GM19455 (cell line): ENCODE data around the gene TRDN.
"Not testable (repeated sequence)": the region's sequence is repeated elsewhere in the genome, so short reads cannot be mapped to it uniquely, and the experiment has no call there.

Source experiments
- ATAC-seq: cut with Tn5 transposase; IDR thresholded peaks from one replicate; pipeline ENCODE4 v1.9.1; 2021; ENCODE audit not compliant: unreplicated experiment

Gene TRDN

DNA sequence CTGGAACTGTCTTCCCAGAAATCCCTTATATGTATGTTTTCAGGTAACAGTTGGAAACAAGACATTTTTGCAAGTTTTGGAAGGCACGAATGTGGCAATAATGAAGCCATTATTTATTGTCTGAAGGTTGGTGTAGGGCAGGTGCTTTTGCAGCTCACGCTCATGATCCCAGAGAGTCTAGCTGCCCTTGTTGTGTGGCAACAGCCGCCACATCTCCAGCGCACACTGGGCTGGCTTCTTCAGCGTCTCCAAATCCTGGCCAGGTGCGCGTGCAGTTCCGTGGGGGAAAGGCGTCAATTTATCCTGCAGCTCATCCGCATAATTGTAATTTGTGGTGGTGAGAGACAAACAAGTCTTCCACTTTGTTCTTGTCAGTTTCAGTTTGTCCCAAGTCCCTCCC is 71.2 kb downstream of the TRDN start:
- no peak for ATAC-seq

DNA sequence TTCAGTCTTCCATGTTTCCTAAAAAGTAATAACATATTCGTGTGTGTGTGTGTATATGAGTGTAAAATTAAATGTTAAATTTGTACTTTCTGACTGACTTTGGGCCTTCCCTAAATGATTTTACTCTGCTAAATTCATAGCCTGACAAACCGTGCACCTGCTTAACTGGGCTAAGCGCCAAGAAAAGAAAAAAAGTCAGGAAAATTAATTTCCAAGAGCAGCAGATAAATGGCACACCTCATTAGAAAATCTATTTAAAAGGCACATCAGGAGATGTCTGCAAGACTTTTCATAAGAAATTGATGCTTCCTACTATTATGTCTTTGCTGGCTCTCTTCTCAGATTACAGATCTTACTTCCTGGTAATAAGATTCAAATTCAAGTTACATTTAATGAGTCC is 72.4 kb downstream of the TRDN start:
- ATAC-seq = no peak

DNA sequence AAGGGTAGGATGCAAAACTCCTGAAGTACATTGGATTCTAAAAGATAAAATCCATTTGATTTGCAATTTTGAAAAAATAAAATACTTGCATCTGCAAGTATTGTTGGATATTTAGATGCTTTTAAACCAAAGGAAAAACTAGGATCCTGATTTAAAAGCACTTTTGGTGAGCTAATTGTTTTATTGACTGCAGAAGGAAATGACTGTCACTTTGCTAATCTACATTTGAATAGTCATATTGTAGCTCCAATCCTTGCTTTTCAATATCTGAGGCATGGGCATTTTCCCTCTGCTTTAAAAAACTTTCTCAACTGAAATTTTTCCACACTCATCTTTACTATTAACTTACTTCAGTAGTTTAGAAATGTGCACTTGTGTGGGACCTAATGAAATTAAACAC is 74.1 kb downstream of the TRDN start:
- no peak for ATAC-seq

DNA sequence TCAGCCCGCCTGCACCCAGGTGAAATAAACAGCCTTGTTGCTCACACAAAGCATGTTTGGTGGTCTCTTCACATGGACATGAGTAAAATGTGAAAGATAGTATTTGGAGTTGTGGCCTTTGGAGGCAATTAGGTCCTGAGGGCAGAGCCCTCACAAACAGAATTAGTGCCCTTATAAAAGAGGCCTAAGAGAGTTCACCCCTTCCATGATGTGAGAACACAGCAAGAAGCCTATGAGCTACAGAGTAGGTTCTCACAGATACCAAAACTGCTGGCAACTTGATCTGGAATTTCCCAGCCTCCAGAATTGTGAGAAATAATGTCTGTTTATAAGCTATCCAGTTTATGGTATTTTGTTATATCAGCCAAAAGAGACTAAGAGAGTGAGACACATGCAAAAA is 74.5 kb downstream of the TRDN start:
- ATAC-seq = no peak

DNA sequence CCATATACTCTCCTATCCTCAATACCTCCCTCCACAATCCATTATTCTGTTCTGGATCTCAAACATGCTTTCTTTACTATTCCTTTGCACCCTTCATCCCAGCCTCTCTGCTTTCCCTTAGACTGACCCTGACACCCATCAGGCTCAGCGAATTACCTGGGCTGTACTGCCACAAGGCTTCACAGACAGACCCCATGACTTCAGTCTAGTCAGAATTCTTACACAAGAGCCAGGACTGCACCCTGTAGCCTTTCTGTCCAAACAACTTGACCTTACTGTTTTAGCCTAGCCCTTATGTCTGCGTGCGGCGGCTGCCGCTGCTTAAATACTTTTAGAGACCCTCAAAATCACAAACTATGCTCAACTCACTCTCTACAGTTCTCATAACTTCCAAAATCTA is 76.9 kb downstream of the TRDN start:
- not testable (repeated sequence) for ATAC-seq

DNA sequence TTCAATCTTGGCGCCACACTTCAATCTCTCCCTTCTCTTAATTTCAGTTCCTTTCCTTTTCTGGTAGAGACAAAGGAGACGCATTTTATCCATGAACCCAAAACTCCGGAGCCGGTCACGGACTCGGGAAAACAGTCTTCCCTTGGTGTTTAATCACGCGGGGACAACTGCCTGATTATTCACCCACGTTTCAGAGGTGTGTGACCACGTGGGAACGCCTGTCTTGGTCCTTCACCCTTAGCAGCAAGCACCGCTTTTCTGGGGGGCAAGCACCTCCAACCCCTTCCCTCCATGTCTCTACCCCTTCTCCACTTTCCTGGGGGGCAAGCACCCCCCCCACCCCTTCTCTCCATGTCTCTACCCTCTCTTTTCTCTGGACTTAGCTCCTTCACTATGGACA is 79.3 kb downstream of the TRDN start:
- ATAC-seq = not testable (repeated sequence)

DNA sequence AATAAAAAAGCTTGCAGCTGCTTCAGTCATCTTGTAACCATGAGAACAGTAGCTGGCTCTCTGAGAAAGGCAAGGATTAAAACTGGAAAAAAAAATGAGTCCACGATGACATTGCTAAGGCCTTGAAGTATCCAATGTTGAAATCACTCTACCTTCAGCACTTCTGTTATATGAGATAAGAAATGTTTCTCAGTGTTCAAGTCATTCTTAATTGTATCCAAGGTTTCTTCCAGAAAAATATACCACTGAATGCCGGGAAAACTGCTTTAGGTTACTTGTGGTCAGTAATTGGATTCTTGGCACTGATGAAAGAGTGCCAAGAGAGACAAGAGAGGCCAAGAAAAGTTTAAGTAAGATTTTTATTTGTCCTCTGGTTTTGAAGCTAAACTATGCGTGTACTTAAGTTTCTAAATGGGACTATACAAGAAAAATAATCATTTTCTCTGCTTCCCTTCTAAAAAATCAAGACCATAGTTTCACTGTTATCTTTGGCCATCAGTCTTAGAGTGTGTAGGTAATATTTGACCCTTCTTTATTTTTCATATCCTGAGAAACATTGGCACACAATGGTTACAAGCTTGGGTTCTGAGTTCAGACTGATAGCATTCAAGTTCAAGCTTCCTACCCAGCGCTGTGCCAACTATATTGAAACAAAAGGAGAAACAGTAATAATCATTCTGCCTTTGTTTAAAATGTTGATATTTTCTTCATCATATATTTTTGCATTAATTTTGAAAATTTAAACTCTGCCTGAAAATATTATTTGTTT is 84.6 kb downstream of the TRDN start:
- no peak for ATAC-seq

DNA sequence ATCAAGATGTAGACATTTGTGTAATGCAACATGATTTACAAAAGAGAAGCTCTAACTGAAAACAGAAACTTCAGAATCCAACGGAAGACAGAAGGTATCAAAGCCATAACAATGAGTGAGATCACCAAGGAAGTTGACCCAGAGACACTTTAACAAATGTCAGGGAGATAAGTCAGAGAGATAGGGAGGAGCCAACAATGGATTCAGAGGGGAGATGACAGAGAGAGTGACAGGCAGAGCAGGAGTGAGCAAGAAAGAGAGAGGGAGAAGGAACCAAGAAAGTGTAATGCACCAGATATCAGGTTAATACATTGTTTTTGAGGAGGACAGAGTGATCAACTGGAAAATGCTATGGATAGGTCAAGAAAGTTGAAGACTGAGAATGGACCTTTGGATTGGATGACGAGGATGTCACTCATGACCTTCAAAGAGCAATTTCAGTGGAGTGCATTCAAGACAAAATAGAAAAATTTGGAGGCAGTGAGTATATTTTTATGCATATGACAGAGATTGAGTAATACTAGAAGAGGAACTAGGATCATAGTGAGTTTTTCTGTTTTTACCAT is 86.6 kb downstream of the TRDN start:
- no peak for ATAC-seq

DNA sequence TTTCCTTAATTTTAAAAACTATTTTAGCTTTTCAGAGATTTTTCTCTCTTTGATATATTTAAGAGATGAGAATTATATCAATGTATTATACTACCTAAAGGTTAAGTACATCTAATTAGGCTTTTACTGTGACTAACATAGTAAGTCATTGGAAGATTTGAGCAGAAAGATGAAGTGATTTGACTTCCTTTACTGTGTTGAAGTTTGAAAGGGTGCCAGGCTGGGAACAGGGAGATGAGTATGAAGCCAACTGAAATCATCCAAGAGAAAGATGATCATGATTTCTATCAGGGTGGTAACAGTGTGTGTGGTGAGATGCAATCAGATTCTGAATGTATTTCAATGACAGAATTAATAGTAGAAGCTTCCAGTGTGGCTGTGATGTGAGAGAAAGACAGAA is 87.3 kb downstream of the TRDN start:
- ATAC-seq = no peak

DNA sequence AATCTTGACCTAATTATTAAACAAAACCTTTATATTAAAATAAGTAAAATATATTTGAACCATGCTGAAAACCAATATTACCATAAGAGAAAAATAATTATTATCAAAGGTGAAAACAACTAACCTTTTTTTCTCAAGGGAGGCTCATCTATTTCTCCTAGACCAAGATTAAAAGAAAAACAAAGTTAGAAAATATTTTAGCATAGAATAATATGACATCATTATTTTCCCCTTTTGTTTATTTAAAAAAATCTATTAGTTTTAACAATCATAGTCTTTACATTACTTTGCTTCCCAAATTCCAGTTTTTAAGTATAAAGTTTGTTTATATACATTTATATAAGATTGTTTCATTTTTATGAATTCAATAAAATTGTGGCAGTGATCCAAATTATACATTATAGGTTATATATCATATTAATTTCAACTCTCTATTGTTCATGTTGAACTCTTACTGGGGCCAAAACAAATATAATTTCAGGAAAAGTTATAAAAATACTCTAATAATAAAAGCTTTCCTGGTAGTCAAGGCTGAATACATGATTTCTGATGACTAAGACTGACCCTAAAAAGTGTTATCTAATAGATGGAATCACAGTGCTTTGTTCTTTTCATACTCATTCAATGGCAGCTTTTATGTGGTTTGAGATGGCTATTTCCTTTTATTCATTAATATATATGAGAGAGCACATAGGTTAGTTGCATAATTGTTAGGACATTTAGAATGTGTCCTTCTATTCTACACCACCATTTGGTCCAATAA is 89.4 kb downstream of the TRDN start:
- no peak for ATAC-seq

DNA sequence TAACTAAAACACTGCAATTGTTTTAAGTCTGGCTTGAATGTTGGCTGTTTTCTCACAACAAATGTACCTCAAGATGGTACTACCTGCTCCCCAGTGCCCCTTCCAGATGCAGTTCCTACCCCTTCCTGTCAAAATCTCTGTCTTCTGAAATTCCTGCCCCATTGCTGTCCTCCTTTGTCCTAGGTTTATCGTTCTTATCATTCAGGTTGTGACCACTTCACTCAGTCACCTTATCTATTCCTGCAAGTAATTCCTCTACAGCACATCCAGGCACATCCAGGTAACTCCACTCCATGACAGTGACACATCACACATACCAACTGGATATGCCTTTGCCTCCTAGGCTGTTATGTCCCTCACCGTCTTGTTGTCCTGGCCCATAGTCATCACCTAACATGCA is 90.2 kb downstream of the TRDN start:
- no peak for ATAC-seq

DNA sequence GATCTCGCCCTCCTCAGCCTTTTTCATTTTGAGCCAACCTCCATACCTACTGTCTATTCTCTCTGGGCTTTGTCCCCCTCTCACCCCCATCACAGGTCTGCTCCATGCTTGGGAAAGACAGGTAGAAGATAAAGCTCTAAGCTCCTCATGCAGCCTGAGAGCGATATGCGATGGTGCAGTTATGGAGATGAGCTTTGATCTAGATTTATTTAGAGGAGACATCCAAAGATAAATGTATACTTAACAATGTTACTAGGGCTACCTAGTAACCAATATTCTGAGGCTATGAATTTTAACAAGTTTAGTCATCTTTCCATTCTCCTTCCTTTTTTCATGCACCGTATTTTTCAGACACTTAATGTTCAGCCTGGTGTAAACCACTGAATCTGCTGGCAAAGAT is 95.3 kb downstream of the TRDN start:
- no peak for ATAC-seq

DNA sequence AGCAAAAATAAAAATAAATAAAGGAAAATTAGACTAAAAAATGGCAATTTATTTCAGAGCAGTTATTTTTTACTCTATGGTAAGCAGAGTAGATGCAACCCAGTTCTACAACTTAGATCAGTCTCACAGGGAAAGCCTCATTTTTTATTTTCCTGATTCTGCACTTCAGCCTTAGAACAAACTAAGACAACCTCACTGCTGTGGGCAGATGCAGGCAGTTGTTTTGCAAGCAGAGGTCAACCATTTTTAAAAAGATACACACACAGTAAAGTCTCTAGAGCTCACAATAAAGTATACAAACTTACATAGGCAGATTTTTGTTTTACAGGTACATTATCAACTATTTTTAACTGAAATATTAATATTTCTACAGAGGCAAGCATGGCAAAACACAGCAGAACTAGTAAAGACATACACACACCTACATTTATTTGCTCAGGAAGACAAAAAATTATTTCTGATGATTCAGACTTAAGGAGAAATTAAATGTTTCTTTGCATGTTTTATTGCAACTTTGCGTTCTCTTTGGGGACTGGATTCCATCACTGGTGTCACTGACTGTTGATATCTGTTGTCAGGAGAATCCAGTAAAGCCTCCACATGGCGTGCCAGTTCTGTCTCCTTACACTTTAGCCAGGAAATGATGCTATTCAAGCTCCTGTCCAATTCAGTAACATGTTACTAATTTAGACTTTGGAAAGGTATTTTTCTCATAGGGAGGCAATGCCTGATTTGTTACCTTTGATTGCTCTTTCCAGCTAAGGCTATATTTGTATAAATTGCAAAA is 102.7 kb downstream of the TRDN start:
- ATAC-seq = no peak

DNA sequence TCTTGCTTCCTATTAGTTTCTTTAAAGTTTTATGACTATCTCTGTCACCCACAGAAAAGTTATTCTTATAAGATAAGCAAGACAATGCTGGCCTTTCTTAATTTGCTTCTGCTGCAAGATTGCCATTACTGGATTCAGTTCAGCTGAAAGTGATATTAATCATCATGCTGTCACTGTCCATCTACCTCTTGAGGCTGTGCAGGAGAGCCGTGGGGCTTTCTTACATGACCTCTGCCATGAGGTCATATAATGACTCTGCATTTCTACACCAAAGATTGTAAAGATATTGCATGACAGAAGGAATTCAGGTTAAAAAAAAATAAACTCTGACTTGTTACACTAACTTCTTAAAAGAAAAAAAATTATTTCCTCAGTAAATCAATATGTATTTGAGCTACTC is 106.9 kb downstream of the TRDN start:
- no peak for ATAC-seq

DNA sequence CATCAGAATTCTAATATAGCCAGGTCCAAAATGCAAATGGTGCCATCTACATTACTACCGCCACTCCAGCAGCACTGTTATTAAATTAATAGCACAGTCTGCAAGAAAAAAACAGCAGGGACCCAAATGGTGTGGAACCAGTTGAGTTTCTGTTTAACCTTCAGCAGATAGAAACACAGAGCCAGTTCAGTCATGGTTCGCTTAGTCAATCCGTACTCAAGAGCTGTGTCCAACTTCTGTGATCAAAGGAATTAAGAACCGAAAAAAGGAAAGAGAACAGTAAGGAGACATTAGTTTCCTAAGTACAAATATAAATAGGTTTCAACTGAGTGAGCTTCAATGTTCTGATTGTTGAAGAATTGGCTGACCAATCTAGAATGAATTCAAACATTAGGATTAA is 107.7 kb downstream of the TRDN start:
- ATAC-seq = no peak

DNA sequence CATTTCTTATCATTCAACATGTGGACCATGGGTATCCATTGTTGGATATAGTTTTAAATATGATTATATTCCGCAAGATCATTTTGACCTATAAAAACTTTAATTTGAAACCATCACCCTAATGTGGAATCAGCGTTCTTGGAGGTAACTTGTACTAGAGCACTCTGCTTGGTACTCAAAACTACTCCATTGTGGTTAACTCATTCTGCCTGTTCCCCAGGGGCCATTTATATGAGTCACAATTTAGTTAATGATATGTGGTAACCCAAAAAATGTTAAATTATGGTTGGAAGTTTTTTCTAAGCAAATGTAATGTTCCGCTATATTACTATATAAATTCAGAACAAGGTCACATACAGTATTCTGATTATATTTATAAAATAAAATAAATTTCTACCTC is 109.3 kb downstream of the TRDN start:
- no peak for ATAC-seq

DNA sequence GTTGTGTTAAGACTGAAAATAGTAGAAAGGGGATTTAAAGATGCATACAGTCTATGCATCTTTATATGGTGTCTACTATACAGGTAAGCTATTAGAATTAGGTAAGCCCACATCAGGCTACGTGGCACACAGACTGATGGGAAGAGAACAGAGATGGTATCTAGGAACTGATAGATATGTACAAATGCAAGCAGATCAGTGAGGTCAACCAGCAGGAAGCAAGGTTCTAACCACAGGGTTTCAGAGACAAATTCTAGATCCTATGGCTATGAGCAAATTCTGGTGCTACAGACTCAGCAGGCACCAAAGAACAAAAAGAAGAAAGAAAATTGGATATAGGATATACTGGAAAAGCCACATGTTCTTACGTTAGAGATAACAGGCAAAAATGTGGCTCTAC is 110.6 kb downstream of the TRDN start:
- no peak for ATAC-seq

DNA sequence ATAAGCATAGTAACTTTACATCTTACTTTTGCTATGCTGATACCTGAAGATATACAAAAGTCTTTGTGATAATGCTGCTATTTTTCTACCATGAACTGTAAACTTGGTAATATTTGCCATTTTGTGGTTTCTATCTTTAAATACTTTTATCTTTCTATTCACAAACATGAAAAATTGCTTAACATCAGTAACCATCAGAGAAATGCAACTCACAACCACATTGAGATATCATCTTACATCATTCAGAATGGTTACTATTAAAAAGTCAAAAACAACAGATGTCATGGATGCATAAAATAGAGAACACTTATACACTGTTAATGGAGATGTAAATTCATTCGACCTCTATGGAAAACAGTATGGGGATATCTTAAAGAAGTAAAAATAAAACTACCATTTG is 112.0 kb downstream of the TRDN start:
- no peak for ATAC-seq

DNA sequence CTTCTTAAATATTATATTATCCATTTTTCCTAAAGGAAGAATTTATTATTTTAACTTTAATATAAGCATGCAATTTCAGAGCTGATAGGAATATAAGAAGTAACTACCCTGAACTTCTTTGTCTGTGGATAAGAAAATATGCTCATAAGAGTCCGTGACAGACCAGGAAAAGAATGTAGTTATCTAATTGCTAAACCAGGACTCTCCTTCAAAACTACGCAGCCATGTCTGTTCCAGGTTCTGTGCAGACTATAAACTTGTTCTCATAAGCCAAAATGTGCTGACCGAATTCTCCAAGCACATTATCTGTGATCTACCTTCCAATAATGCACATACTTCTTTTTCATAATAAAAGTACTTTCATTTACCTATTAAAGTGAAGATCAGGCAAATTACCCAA is 116.5 kb downstream of the TRDN start:
- no peak for ATAC-seq

DNA sequence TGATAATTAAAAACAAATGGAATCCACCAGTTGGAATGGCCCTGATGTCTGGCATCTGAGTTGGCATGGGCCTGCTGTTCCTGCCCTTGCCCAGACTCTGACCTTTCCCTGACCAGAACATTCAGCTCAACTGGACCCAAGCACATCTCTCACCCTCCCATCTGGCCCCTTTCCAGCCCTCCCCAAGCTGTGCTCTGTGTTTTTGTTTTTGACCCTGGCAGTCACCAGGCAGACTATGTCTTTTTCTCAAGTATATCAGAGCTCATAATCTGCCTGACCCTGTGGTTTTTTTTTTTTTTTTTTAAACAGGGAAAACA is 117.6 kb downstream of the TRDN start:
- ATAC-seq = no peak

DNA sequence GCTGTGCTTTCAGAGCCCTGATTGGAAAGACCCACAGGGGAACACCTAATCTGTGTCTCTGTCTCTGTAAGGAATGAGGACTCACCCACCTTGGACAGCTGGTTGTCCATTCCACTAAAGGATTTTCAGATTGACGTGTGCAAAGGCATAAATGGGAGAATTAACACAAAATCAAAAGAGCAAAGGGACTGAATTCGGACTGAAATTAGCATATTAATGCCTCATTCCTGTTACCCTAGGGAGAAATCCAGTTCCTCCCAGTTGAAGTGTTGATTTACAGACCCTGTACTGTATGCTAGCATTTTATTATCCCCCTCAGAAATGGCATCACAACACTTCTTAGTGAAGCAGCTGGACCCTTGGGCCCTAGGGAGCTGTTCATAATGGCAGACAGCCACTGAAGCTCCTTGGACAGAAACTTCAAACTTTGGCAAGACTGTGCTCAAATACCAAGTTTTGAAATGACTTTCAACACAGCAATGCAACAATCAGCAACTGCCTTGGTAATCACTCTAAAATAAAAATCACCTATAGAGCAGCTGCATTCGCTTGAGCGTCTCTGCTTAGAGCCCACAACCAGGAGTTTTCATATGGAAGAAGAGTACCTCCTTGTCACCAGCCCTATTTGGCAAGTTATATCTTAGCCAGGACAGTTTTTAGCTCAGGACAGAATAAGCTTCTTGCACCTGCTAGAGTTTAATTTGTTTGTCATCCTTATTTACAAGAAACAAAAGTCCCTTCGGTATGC is 118.1 kb downstream of the TRDN start:
- no peak for ATAC-seq
